ENCODE measurements around the gene ZNF524.
A peak's percentile ranks its signal among the peaks of the same experiment; 100 is the strongest.

ZNF524 gene

GRCh38 chr19:55603581-55604292 is 3.6 kb downstream of the ZNF524 start:
- H3K36me3 Mint-ChIP-seq (ENCODE audit: low read depth): peaks cover 27% of the 10 kb centered on the region
- H3K27ac Mint-ChIP-seq: peak overlapping the region; percentile 28
- peaks cover 54% of the 10 kb centered on the region for H3K4me1 Mint-ChIP-seq (ENCODE audit: low read depth)
- H3K4me3 Mint-ChIP-seq: no peak overlapping the region
- no peaks in the 10 kb centered on the region for H3K27me3 Mint-ChIP-seq
- H3K9me3 Mint-ChIP-seq: no peaks in the 10 kb centered on the region

- Mint-ChIP-seq H3K9me3 (no peaks in the 10 kb centered on the region), H3K27ac (peak overlapping the region; percentile 96), H3K27me3 (no peaks in the 10 kb centered on the region), H3K4me1 (ENCODE audit: low read depth) (peaks cover 61% of the 10 kb centered on the region), H3K36me3 (ENCODE audit: low read depth) (peaks cover 36% of the 10 kb centered on the region), H3K4me3 (peak overlapping the region; percentile 85)
Observed at GRCh38 chr19:55605207-55605636, 5.1 kb downstream of the ZNF524 start.

GRCh38 chr19:55605637-55606470 is 5.8 kb downstream of the ZNF524 start, which contains the start of gene ZNF865:
ZNF865 (plus strand) TSS chr19:55605647; CDS start chr19:55613619, 7,972 bp downstream.
- H3K27me3 Mint-ChIP-seq: no peaks in the 10 kb centered on the region
- peaks cover 36% of the 10 kb centered on the region for H3K36me3 Mint-ChIP-seq (ENCODE audit: low read depth)
- peaks cover 64% of the 10 kb centered on the region for H3K4me1 Mint-ChIP-seq (ENCODE audit: low read depth)
- H3K4me3 Mint-ChIP-seq: peak within 1 kb of the TSS; percentile 95
- peak within 1 kb of the TSS; percentile 98 for H3K27ac Mint-ChIP-seq
- no peaks in the 10 kb centered on the region for H3K9me3 Mint-ChIP-seq

GRCh38 chr19:55606471-55606787 is 6.3 kb downstream of the ZNF524 start:
- no peaks in the 10 kb centered on the region for H3K9me3 Mint-ChIP-seq
- H3K36me3 Mint-ChIP-seq (ENCODE audit: low read depth): peaks cover 36% of the 10 kb centered on the region
- peak overlapping the region; percentile 95 for H3K4me3 Mint-ChIP-seq
- H3K4me1 Mint-ChIP-seq (ENCODE audit: low read depth): peaks cover 64% of the 10 kb centered on the region
- H3K27ac Mint-ChIP-seq: peak overlapping the region; percentile 98
- H3K27me3 Mint-ChIP-seq: no peaks in the 10 kb centered on the region

- peak overlapping the region; percentile 95 for H3K4me3 Mint-ChIP-seq
- peak overlapping the region; percentile 98 for H3K27ac Mint-ChIP-seq
- H3K4me1 Mint-ChIP-seq (ENCODE audit: low read depth): peaks cover 64% of the 10 kb centered on the region
- no peaks in the 10 kb centered on the region for H3K9me3 Mint-ChIP-seq
- H3K27me3 Mint-ChIP-seq: no peaks in the 10 kb centered on the region
- H3K36me3 Mint-ChIP-seq (ENCODE audit: low read depth): peaks cover 36% of the 10 kb centered on the region
Observed at GRCh38 chr19:55606817-55607216, 6.7 kb downstream of the ZNF524 start.

GRCh38 chr19:55609326-55609725 is 9.2 kb downstream of the ZNF524 start:
- H3K4me3 Mint-ChIP-seq: no peak overlapping the region
- H3K36me3 Mint-ChIP-seq (ENCODE audit: low read depth): peaks cover 41% of the 10 kb centered on the region
- H3K4me1 Mint-ChIP-seq (ENCODE audit: low read depth): peaks cover 67% of the 10 kb centered on the region

GRCh38 chr19:55611300-55611982 is 11.4 kb downstream of the ZNF524 start:
- Mint-ChIP-seq H3K27me3 (no peaks in the 10 kb centered on the region), H3K4me3 (no peak overlapping the region), H3K9me3 (no peaks in the 10 kb centered on the region), H3K36me3 (ENCODE audit: low read depth) (peaks cover 39% of the 10 kb centered on the region), H3K27ac (peak overlapping the region; percentile 26), H3K4me1 (ENCODE audit: low read depth) (peaks cover 55% of the 10 kb centered on the region)

More at GRCh38 chr19:55609326-55609725, 9.2 kb downstream of the ZNF524 start:
- H3K27ac Mint-ChIP-seq: no peak overlapping the region
- no peaks in the 10 kb centered on the region for H3K9me3 Mint-ChIP-seq
- H3K27me3 Mint-ChIP-seq: no peaks in the 10 kb centered on the region

GRCh38 chr19:55611983-55612645 is 12.0 kb downstream of the ZNF524 start:
- peak overlapping the region; percentile 26 for H3K27ac Mint-ChIP-seq

GRCh38 chr19:55613396-55613795 is 13.3 kb downstream of the ZNF524 start:
- Mint-ChIP-seq H3K27me3 (no peaks in the 10 kb centered on the region), H3K4me1 (ENCODE audit: low read depth) (peaks cover 37% of the 10 kb centered on the region), H3K36me3 (ENCODE audit: low read depth) (peaks cover 34% of the 10 kb centered on the region), H3K4me3 (no peak overlapping the region), H3K9me3 (no peaks in the 10 kb centered on the region), H3K27ac (no peak overlapping the region)

More at GRCh38 chr19:55611983-55612645, 12.0 kb downstream of the ZNF524 start:
- Mint-ChIP-seq H3K4me3 (no peak overlapping the region), H3K9me3 (no peaks in the 10 kb centered on the region), H3K4me1 (ENCODE audit: low read depth) (peaks cover 48% of the 10 kb centered on the region), H3K27me3 (no peaks in the 10 kb centered on the region), H3K36me3 (ENCODE audit: low read depth) (peaks cover 37% of the 10 kb centered on the region)

GRCh38 chr19:55613930-55614710 is 14.0 kb downstream of the ZNF524 start:
- Mint-ChIP-seq H3K4me3 (no peak overlapping the region), H3K27ac (no peak overlapping the region), H3K4me1 (ENCODE audit: low read depth) (peaks cover 31% of the 10 kb centered on the region), H3K27me3 (no peaks in the 10 kb centered on the region), H3K36me3 (ENCODE audit: low read depth) (peaks cover 28% of the 10 kb centered on the region), H3K9me3 (no peaks in the 10 kb centered on the region)

- no peaks in the 10 kb centered on the region for H3K27me3 Mint-ChIP-seq
- no peaks in the 10 kb centered on the region for H3K9me3 Mint-ChIP-seq
- peaks cover 34% of the 10 kb centered on the region for H3K4me1 Mint-ChIP-seq (ENCODE audit: low read depth)
- no peak overlapping the region for H3K4me3 Mint-ChIP-seq
- peaks cover 30% of the 10 kb centered on the region for H3K36me3 Mint-ChIP-seq (ENCODE audit: low read depth)
- H3K27ac Mint-ChIP-seq: no peak overlapping the region
Observed at GRCh38 chr19:55614711-55615542, 14.8 kb downstream of the ZNF524 start.

- Mint-ChIP-seq H3K4me1 (ENCODE audit: low read depth) (peaks cover 36% of the 10 kb centered on the region), H3K9me3 (no peaks in the 10 kb centered on the region), H3K27me3 (no peaks in the 10 kb centered on the region), H3K4me3 (no peak overlapping the region), H3K36me3 (ENCODE audit: low read depth) (peaks cover 36% of the 10 kb centered on the region), H3K27ac (no peak overlapping the region)
Observed at GRCh38 chr19:55615543-55616394, 15.7 kb downstream of the ZNF524 start.

All from stimulated activated naive CD8-positive, alpha-beta T cell treated with anti-CD3 and anti-CD28 coated beads, Interleukin-15, Interleukin-2, amounts not matched to agents 100 ng/mL and 50 ng/mL, for 24 hours (primary cell).